ENCODE results near the gene SHC2.

DNA sequence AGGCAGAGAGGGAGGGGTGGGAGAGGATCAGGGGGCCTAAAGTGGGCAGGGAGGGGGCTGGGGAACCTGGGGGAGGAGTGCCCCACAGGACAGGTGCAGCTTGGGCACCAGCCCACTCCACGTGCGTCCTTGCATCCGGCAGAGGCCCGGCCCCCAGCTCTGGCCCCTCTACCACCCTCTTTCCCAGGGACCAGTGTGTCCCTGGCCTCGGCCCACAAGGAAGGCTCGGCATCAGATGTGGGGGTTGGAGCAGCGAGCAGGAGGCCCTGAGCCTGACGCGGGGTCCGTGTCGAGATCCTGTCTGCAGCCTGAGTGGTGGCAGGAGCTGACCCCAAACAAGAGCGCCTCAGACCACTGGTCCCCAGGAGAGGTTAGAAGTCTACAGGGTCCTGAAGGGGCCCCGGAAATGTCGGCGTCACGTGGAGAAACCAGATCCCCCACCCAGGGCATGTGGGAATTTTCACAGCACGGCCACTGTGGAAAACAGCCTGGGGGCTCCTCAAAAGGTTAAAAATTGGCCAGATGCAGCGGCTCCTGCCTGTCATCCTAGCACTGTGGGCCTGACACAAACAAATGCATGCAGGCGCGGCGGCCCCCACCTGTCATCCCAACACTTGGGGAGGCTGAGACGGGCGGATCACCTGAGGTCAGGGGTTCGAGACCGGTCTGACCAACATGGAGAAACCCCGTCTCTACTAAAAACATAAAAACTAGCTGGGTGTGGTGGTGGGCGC lies 21.5 kb downstream of the SHC2 start:
- TF ChIP-seq POLR2AphosphoS5 (IDR thresholded peaks at IDR 0.05; ENCODE audit: low read depth, low read length), result no peak
- TF ChIP-seq, protein P1, sequence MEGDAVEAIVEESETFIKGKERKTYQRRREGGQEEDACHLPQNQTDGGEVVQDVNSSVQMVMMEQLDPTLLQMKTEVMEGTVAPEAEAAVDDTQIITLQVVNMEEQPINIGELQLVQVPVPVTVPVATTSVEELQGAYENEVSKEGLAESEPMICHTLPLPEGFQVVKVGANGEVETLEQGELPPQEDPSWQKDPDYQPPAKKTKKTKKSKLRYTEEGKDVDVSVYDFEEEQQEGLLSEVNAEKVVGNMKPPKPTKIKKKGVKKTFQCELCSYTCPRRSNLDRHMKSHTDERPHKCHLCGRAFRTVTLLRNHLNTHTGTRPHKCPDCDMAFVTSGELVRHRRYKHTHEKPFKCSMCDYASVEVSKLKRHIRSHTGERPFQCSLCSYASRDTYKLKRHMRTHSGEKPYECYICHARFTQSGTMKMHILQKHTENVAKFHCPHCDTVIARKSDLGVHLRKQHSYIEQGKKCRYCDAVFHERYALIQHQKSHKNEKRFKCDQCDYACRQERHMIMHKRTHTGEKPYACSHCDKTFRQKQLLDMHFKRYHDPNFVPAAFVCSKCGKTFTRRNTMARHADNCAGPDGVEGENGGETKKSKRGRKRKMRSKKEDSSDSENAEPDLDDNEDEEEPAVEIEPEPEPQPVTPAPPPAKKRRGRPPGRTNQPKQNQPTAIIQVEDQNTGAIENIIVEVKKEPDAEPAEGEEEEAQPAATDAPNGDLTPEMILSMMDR (IDR thresholded peaks at IDR 0.05), result no peak
- TF ChIP-seq, protein P2, sequence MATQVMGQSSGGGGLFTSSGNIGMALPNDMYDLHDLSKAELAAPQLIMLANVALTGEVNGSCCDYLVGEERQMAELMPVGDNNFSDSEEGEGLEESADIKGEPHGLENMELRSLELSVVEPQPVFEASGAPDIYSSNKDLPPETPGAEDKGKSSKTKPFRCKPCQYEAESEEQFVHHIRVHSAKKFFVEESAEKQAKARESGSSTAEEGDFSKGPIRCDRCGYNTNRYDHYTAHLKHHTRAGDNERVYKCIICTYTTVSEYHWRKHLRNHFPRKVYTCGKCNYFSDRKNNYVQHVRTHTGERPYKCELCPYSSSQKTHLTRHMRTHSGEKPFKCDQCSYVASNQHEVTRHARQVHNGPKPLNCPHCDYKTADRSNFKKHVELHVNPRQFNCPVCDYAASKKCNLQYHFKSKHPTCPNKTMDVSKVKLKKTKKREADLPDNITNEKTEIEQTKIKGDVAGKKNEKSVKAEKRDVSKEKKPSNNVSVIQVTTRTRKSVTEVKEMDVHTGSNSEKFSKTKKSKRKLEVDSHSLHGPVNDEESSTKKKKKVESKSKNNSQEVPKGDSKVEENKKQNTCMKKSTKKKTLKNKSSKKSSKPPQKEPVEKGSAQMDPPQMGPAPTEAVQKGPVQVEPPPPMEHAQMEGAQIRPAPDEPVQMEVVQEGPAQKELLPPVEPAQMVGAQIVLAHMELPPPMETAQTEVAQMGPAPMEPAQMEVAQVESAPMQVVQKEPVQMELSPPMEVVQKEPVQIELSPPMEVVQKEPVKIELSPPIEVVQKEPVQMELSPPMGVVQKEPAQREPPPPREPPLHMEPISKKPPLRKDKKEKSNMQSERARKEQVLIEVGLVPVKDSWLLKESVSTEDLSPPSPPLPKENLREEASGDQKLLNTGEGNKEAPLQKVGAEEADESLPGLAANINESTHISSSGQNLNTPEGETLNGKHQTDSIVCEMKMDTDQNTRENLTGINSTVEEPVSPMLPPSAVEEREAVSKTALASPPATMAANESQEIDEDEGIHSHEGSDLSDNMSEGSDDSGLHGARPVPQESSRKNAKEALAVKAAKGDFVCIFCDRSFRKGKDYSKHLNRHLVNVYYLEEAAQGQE (IDR thresholded peaks at IDR 0.05; ENCODE audit: insufficient read depth in 1 of 2, low read depth in 2 of 2, low read length in 1 of 2), result no peak
